Endothelial cell of umbilical vein (primary cell): ENCODE measurements around the gene CDCP1.

Source experiments
- CTCF ChIP-seq, 2 donors: IDR thresholded peaks; 1 replicate in 1 of 2; 2 replicates in 1 of 2; pipeline ENCODE4 v1.5.1; 2011; ENCODE audit warnings: low read length in 2 of 2, mild to moderate bottlenecking in 2 of 2, moderate library complexity in 2 of 2, control low read depth in 1 of 2, inconsistent platforms in 1 of 2, low read depth in 1 of 2; ENCODE audit not compliant: insufficient read depth in 1 of 2; ENCODE audit errors: extremely low read depth in 1 of 2
- EZH2 ChIP-seq: IDR thresholded peaks from 2 replicates; pipeline ENCODE4 v1.6.1; 2012; ENCODE audit warnings: borderline replicate concordance, low read depth, mild to moderate bottlenecking, moderate library complexity, low read length, inconsistent platforms; ENCODE audit not compliant: severe bottlenecking
- GATA2 ChIP-seq: IDR thresholded peaks from 2 replicates; pipeline ENCODE4 v1.7.0; 2011; ENCODE audit warnings: low read depth, mild to moderate bottlenecking, moderate library complexity, mixed read lengths, low read length; ENCODE audit not compliant: insufficient read length, insufficient read depth
- MAX ChIP-seq: IDR thresholded peaks from 2 replicates; pipeline ENCODE4 v1.6.1; 2011; ENCODE audit not compliant: insufficient read depth, insufficient read length
- POLR2A ChIP-seq: IDR thresholded peaks from 2 replicates; pipeline ENCODE4 v1.6.1; 2012; ENCODE audit warnings: low read depth, mild to moderate bottlenecking, control low read depth, low read length
- POLR2AphosphoS5 ChIP-seq: IDR thresholded peaks from 2 replicates; pipeline ENCODE4 v1.6.1; 2012; ENCODE audit warnings: low read depth, mild to moderate bottlenecking, control low read depth, low read length, moderate library complexity; ENCODE audit not compliant: insufficient read depth

GRCh38 chr3:45154641-45155147 is 8.5 kb upstream of the CDCP1 start:
- TF ChIP-seq POLR2A (no peak), GATA2 (no peak), CTCF (IDR thresholded peaks at IDR 0.05; ENCODE audit: extremely low read depth in 1 of 2, insufficient read depth in 1 of 2, low read depth in 1 of 2, low read length in 2 of 2) (no peak), EZH2 (no peak), MAX (no peak), POLR2AphosphoS5 (no peak)
